Measurements from ENCODE around the gene SPTAN1. TPM values are rescaled to one million over a fixed set of nuclear protein-coding genes. Genes with fewer than 3 reads are reported as not detected.
"Not testable (repeated sequence)": the region's sequence is repeated elsewhere in the genome, so short reads cannot be mapped to it uniquely, and the experiment has no call there.

The SPTAN1 gene
- total RNA-seq, 1 experiment from 2014 or later, result 116 TPM

- DNase-seq (ENCODE audit: low read depth), result peak; percentile 33
Observed at GRCh38 chr9:128552744-128553440, 505 bp downstream of the SPTAN1 start.

- DNase-seq (ENCODE audit: low read depth), result peak; percentile 44
Observed at GRCh38 chr9:128553728-128554127, 1.3 kb downstream of the SPTAN1 start.

GRCh38 chr9:128554155-128554862, 1.9 kb downstream of the SPTAN1 start:
- peak; percentile 87 for DNase-seq (ENCODE audit: low read depth)

- peak; percentile 61 for DNase-seq (ENCODE audit: low read depth)
Observed at GRCh38 chr9:128555180-128555721, 2.9 kb downstream of the SPTAN1 start.

- no peak for DNase-seq (ENCODE audit: low read depth)
Observed at GRCh38 chr9:128556276-128556675, 3.9 kb downstream of the SPTAN1 start.

GRCh38 chr9:128556926-128557634, 4.7 kb downstream of the SPTAN1 start:
- DNase-seq (ENCODE audit: low read depth), result no peak

GRCh38 chr9:128558431-128559310, 6.3 kb downstream of the SPTAN1 start:
- DNase-seq (ENCODE audit: low read depth), result peak; percentile 93

- DNase-seq (ENCODE audit: low read depth), result no peak
Observed at GRCh38 chr9:128565578-128565977, 13.2 kb downstream of the SPTAN1 start.

- DNase-seq (ENCODE audit: low read depth), result no peak
Observed at GRCh38 chr9:128568470-128569078, 16.2 kb downstream of the SPTAN1 start.

- no peak for DNase-seq (ENCODE audit: low read depth)
Observed at GRCh38 chr9:128575469-128575868, 23.1 kb downstream of the SPTAN1 start.

GRCh38 chr9:128575916-128576315, 23.5 kb downstream of the SPTAN1 start:
- no peak for DNase-seq (ENCODE audit: low read depth)

- DNase-seq (ENCODE audit: low read depth), result no peak
Observed at GRCh38 chr9:128577206-128577605, 24.8 kb downstream of the SPTAN1 start.

GRCh38 chr9:128579194-128579593, 26.8 kb downstream of the SPTAN1 start:
- no peak for DNase-seq (ENCODE audit: low read depth)

- no peak for DNase-seq (ENCODE audit: low read depth)
Observed at GRCh38 chr9:128580731-128581130, 28.3 kb downstream of the SPTAN1 start.

- DNase-seq (ENCODE audit: low read depth), result not testable (repeated sequence)
Observed at GRCh38 chr9:128585155-128585554, 32.8 kb downstream of the SPTAN1 start.

GRCh38 chr9:128586934-128587333, 34.5 kb downstream of the SPTAN1 start:
- DNase-seq (ENCODE audit: low read depth), result not testable (repeated sequence)

GRCh38 chr9:128587453-128587852, 35.1 kb downstream of the SPTAN1 start:
- DNase-seq (ENCODE audit: low read depth), result no peak

GRCh38 chr9:128588581-128589233, 36.3 kb downstream of the SPTAN1 start:
- no peak for DNase-seq (ENCODE audit: low read depth)

GRCh38 chr9:128593039-128593438, 40.7 kb downstream of the SPTAN1 start:
- no peak for DNase-seq (ENCODE audit: low read depth)

GRCh38 chr9:128593856-128594255, 41.5 kb downstream of the SPTAN1 start:
- no peak for DNase-seq (ENCODE audit: low read depth)
